ENCODE results near the gene GIMAP1. TPM values are rescaled to one million over a fixed set of nuclear protein-coding genes. Genes with fewer than 3 reads are reported as not detected.
"Not testable (repeated sequence)": the region's sequence is repeated elsewhere in the genome, so short reads cannot be mapped to it uniquely, and the experiment has no call there.

Gene GIMAP1
- 1 to 10 TPM; 5.1 to 5.6 TPM for total RNA-seq

GRCh38 chr7:150716368-150716767 lies at the start of gene GIMAP1:
Gene GIMAP1 (plus strand): TSS chr7:150716613. CDS start chr7:150719048, 2,435 bp downstream.
- H3K4me1 Mint-ChIP-seq, result peaks cover 47% of the 10 kb centered on the region
- peak; percentile 73 for ATAC-seq (replicated peaks)
- peak within 1 kb of the TSS; percentile 94 for H3K27ac Mint-ChIP-seq
- peak within 1 kb of the TSS; percentile 87 for H3K4me3 Mint-ChIP-seq
- no peaks in the 10 kb centered on the region for H3K27me3 Mint-ChIP-seq
- no peaks in the 10 kb centered on the region for H3K9me3 Mint-ChIP-seq
- peaks cover 46% of the 10 kb centered on the region for H3K36me3 Mint-ChIP-seq (ENCODE audit: low read depth)

- peak; percentile 84 for ATAC-seq (replicated peaks)
- peak overlapping the region; percentile 63 for H3K4me3 Mint-ChIP-seq
- H3K9me3 Mint-ChIP-seq, result no peaks in the 10 kb centered on the region
- no peaks in the 10 kb centered on the region for H3K27me3 Mint-ChIP-seq
- peak overlapping the region; percentile 85 for H3K27ac Mint-ChIP-seq
- H3K36me3 Mint-ChIP-seq (ENCODE audit: low read depth), result no peaks in the 10 kb centered on the region
- H3K4me1 Mint-ChIP-seq, result peaks cover 55% of the 10 kb centered on the region
Observed at GRCh38 chr7:150668472-150668911, 47.9 kb upstream of the GIMAP1 start.

- Mint-ChIP-seq H3K36me3 (ENCODE audit: low read depth) (no peaks in the 10 kb centered on the region), H3K9me3 (no peaks in the 10 kb centered on the region), H3K4me1 (peaks cover 51% of the 10 kb centered on the region), H3K4me3 (peak overlapping the region; percentile 63), H3K27ac (peak overlapping the region; percentile 85), H3K27me3 (no peaks in the 10 kb centered on the region)
- no peak for ATAC-seq (replicated peaks)
Observed at GRCh38 chr7:150668977-150669376, 47.4 kb upstream of the GIMAP1 start.

GRCh38 chr7:150671798-150672585 lies 44.4 kb upstream of the GIMAP1 start:
- ATAC-seq (replicated peaks); H3K27me3 Mint-ChIP-seq; H3K9me3 Mint-ChIP-seq; H3K4me3 Mint-ChIP-seq; H3K36me3 Mint-ChIP-seq (ENCODE audit: low read depth); H3K27ac Mint-ChIP-seq: not testable (repeated sequence)
- H3K4me1 Mint-ChIP-seq, result peaks cover 40% of the 10 kb centered on the region

GRCh38 chr7:150675714-150676113 lies 40.7 kb upstream of the GIMAP1 start:
- peaks cover 40% of the 10 kb centered on the region for H3K4me1 Mint-ChIP-seq
- no peaks in the 10 kb centered on the region for H3K36me3 Mint-ChIP-seq (ENCODE audit: low read depth)
- H3K9me3 Mint-ChIP-seq, result peaks cover 6% of the 10 kb centered on the region
- H3K4me3 Mint-ChIP-seq, result peak overlapping the region; percentile 80
- H3K27me3 Mint-ChIP-seq, result no peaks in the 10 kb centered on the region
- no peak overlapping the region for H3K27ac Mint-ChIP-seq
- ATAC-seq (replicated peaks), result no peak

- Mint-ChIP-seq H3K4me3 (peak overlapping the region; percentile 80), H3K27ac (peak overlapping the region; percentile 21), H3K4me1 (peaks cover 40% of the 10 kb centered on the region)
- H3K27me3 Mint-ChIP-seq; H3K36me3 Mint-ChIP-seq (ENCODE audit: low read depth); H3K9me3 Mint-ChIP-seq: not testable (repeated sequence)
- peak; percentile 14 for ATAC-seq (replicated peaks)
Observed at GRCh38 chr7:150676276-150676675, 40.1 kb upstream of the GIMAP1 start.

GRCh38 chr7:150676854-150677253 lies 39.6 kb upstream of the GIMAP1 start:
- Mint-ChIP-seq H3K27ac (peak overlapping the region; percentile 21), H3K4me3 (peak overlapping the region; percentile 80), H3K4me1 (peaks cover 38% of the 10 kb centered on the region)
- H3K27me3 Mint-ChIP-seq; H3K9me3 Mint-ChIP-seq; H3K36me3 Mint-ChIP-seq (ENCODE audit: low read depth): not testable (repeated sequence)
- peak; percentile 48 for ATAC-seq (replicated peaks)

- not testable (repeated sequence) for H3K9me3 Mint-ChIP-seq; ATAC-seq (replicated peaks); H3K27me3 Mint-ChIP-seq; H3K36me3 Mint-ChIP-seq (ENCODE audit: low read depth)
- Mint-ChIP-seq H3K4me3 (peak overlapping the region; percentile 80), H3K27ac (peak overlapping the region; percentile 40), H3K4me1 (peaks cover 52% of the 10 kb centered on the region)
Observed at GRCh38 chr7:150678601-150679000, 37.8 kb upstream of the GIMAP1 start.

- peak overlapping the region; percentile 27 for H3K27ac Mint-ChIP-seq
- H3K27me3 Mint-ChIP-seq; H3K36me3 Mint-ChIP-seq (ENCODE audit: low read depth); ATAC-seq (replicated peaks); H3K9me3 Mint-ChIP-seq: not testable (repeated sequence)
- H3K4me3 Mint-ChIP-seq, result peak overlapping the region; percentile 99
- H3K4me1 Mint-ChIP-seq, result peaks cover 62% of the 10 kb centered on the region
Observed at GRCh38 chr7:150680364-150680763, 36.0 kb upstream of the GIMAP1 start.

- Mint-ChIP-seq H3K9me3 (peaks cover 18% of the 10 kb centered on the region), H3K27ac (peak within 1 kb of the TSS; percentile 98), H3K27me3 (no peaks in the 10 kb centered on the region), H3K4me1 (peaks cover 60% of the 10 kb centered on the region), H3K36me3 (ENCODE audit: low read depth) (peaks cover 46% of the 10 kb centered on the region), H3K4me3 (peak within 1 kb of the TSS; percentile 99)
- ATAC-seq (replicated peaks), result peak; percentile 86
Observed at GRCh38 chr7:150685219-150686029, 31.0 kb upstream of the GIMAP1 start, which contains the start of gene GIMAP2. Gene GIMAP2 (plus strand): TSS chr7:150685706. CDS start chr7:150687060, 1,354 bp downstream.

GRCh38 chr7:150686030-150686631 lies 30.3 kb upstream of the GIMAP1 start:
- Mint-ChIP-seq H3K27ac (peak overlapping the region; percentile 98), H3K27me3 (no peaks in the 10 kb centered on the region)

GRCh38 chr7:150688630-150689029 lies 27.8 kb upstream of the GIMAP1 start:
- H3K36me3 Mint-ChIP-seq (ENCODE audit: low read depth), result peaks cover 71% of the 10 kb centered on the region
- H3K27me3 Mint-ChIP-seq, result no peaks in the 10 kb centered on the region
- peak overlapping the region; percentile 99 for H3K4me3 Mint-ChIP-seq
- ATAC-seq (replicated peaks), result no peak
- H3K4me1 Mint-ChIP-seq, result peaks cover 36% of the 10 kb centered on the region
- H3K9me3 Mint-ChIP-seq, result peaks cover 24% of the 10 kb centered on the region
- peak overlapping the region; percentile 61 for H3K27ac Mint-ChIP-seq

More at GRCh38 chr7:150686030-150686631, 30.3 kb upstream of the GIMAP1 start:
- ATAC-seq (replicated peaks), result peak; percentile 60
- H3K4me1 Mint-ChIP-seq, result peaks cover 53% of the 10 kb centered on the region
- H3K4me3 Mint-ChIP-seq, result peak overlapping the region; percentile 99
- H3K36me3 Mint-ChIP-seq (ENCODE audit: low read depth), result peaks cover 53% of the 10 kb centered on the region
- H3K9me3 Mint-ChIP-seq, result peaks cover 23% of the 10 kb centered on the region

GRCh38 chr7:150695654-150696053 lies 20.8 kb upstream of the GIMAP1 start:
- Mint-ChIP-seq H3K9me3 (peaks cover 31% of the 10 kb centered on the region), H3K27ac (no peak overlapping the region), H3K4me3 (no peak overlapping the region), H3K27me3 (no peaks in the 10 kb centered on the region), H3K4me1 (no peaks in the 10 kb centered on the region), H3K36me3 (ENCODE audit: low read depth) (peaks cover 22% of the 10 kb centered on the region)
- no peak for ATAC-seq (replicated peaks)

- H3K27me3 Mint-ChIP-seq, result no peaks in the 10 kb centered on the region
- no peak for ATAC-seq (replicated peaks)
- peaks cover 36% of the 10 kb centered on the region for H3K9me3 Mint-ChIP-seq
- H3K36me3 Mint-ChIP-seq (ENCODE audit: low read depth), result no peaks in the 10 kb centered on the region
- H3K27ac Mint-ChIP-seq, result no peak overlapping the region
- no peak overlapping the region for H3K4me3 Mint-ChIP-seq
- H3K4me1 Mint-ChIP-seq, result no peaks in the 10 kb centered on the region
Observed at GRCh38 chr7:150703209-150703608, 13.2 kb upstream of the GIMAP1 start.
